Activated CD4-positive, alpha-beta T cell treated with anti-CD3 and anti-CD28 coated beads for 4 hours (primary cell): ENCODE results near the gene WDPCP.
"Not testable (repeated sequence)": the region's sequence is repeated elsewhere in the genome, so short reads cannot be mapped to it uniquely, and the experiment has no call there.

Experiments
- DNase-seq, 2 donors: peaks; one replicate each; pipeline ENCODE4 v3.0.0-alpha.2; 2020

Gene WDPCP

DNA sequence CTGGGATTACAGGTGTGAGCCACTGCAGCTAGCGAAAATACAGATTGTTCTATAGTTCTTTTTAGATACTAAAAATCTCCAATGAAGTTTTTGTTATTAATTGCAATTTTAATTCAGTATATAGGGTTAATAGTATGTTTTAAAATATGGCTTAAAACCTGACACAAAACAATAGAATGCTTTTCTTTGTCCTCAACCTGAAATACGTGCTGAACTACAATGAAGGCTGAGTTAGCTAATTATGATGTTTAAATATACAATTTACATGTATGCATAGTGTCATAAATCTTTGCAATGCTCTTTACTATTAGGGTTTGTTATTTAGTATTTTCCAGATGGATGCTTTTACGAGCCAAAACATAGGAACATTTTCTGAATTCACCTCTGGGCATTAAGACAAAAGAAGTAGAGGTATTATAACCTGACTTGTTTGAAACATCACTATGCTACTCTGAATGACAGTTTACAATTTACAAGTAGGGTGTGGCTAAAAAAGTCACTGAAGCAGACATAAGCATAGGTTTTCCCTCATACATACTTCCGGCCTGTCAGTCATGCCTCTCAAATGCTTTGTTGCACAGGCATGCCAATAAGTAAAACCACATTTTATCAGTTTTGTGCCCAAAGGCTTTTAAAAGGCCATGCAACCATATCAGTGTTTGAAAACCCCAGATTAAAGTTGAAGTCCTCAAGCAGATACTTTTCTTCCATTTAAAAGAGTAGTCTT is 369.3 kb downstream of the WDPCP start:
- no peak for DNase-seq

DNA sequence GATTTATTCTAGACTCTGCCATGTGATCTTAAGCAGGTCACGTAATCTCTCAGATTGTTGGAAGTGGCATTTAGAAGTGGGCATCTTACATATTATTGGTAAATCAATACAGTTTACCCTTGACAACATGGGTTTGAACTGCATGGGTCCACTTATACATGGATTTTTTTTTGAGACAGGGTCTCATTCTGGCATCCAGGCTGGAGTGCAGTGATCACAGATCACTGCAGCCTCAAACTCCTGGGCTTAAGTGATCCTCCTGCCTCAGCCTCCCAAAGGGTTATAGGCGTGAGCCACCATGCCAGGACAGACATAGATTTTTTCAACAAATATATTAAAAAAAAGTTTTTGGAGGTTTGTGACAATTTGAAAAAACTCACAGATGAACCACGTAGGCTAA is 393.0 kb downstream of the WDPCP start:
- DNase-seq, result no peak

GRCh38 chr2:63194175-63194574 is 394.1 kb downstream of the WDPCP start:
- DNase-seq, result no peak

DNA sequence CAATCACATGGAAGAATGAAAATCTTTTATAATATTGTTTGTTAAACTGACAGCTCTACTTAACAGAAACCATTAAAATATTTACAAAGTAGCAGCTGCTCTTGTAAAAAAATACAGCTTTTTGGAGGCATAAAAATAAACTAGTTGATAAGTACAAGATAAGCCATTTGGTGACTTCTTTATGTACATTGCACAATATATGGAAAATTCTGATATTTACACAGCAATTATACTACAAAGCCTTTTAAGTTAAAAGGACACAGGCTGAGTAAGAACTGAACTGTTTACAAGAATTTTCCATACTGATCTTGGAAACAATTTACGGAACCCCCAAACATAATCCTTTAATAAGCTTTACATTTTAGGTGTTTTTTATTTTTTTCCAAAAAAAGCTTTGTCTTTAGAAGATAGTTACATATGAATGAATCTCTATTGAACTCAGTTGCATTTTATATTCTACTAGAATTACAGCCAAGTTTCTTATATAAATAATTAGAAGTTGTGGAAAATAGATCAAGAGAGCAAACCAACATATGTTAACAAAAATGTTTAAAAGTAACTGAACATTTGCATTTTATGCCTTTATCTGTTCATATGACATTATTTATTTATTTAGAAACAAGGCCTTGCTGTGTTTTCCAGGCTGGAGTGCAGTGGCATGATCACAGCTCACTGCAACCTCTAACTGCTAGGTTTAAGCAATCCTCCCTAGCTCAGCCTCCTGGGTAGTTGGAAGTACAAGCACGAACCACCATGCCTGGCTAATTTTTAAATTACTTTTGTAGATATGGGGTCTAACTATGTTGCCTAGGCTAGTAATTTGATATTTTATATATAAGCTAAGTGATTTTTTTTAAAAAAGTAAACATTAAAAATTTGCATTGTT is 395.1 kb downstream of the WDPCP start:
- no peak for DNase-seq

GRCh38 chr2:63192169-63192888 is 395.9 kb downstream of the WDPCP start:
- DNase-seq, result no peak

DNA sequence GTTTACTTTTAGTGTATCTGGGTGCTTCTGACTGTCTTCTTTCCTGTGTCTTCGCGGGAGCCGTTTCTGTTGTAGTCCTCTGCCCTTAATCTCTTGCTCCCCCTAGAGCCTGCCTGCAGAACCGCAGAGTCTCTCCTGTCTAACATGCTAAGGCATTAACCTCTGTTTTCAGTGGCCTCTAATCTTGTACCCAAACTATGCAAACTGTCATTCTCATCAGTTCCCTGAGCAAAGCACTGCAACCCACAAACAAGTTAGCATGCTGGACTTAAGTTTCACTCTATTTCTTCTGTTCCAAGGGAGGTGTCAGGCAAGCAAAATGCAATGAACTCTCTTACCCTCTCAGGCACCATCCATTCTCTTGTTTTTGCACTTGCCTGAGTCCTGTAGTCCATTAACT is 399.3 kb downstream of the WDPCP start:
- DNase-seq, result no peak

DNA sequence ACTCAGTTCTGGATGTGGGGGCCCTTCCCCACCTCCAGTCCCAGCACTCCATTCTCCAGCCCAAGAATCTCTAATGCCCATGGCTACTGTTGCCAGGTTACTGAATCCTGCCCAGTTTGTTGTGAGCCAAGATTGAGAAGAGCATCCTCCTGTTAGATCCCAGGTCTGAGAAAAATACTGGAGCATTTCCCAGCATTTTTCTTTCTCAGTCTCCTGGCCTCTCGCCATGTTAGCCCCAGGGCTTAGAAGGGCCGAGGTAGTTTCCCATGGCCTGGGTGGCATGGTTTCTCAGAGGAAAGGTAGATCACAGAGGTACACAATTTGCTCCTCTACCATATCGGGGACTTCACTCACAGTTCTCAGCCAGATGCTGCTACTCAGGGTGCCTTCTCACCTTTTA is 401.9 kb downstream of the WDPCP start:
- no peak for DNase-seq

GRCh38 chr2:63163161-63163820 is 425.0 kb downstream of the WDPCP start:
- DNase-seq, result no peak

- no peak for DNase-seq
Observed at GRCh38 chr2:63159262-63159661, 429.0 kb downstream of the WDPCP start.

- not testable (repeated sequence) for DNase-seq
Observed at GRCh38 chr2:63136683-63137082, 451.6 kb downstream of the WDPCP start.

DNA sequence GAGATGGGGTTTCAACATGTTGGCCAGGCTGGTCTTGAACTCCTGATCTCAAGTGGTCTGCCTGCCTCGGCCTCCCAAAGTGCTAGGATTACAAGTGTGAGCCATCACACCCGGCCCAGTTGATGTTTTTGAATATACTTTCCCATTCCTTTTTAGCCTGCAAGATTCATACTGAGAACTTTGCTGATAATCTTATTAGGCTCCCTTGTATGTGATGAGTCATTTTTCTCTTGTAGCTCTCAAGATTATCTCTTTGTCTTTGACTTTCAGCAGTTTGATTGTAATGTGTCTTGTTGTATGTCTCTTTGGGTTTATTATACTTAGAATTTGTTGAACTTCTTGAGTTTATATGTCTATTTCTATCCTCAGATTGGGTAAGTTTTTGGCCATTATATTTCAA is 456.3 kb downstream of the WDPCP start:
- DNase-seq, result no peak

GRCh38 chr2:63131196-63131595 is 457.1 kb downstream of the WDPCP start:
- no peak for DNase-seq

GRCh38 chr2:63127594-63127993 is 460.7 kb downstream of the WDPCP start:
- no peak for DNase-seq

GRCh38 chr2:63124850-63125249 is 463.4 kb downstream of the WDPCP start:
- DNase-seq, result no peak

GRCh38 chr2:63124218-63124617 is 464.1 kb downstream of the WDPCP start:
- no peak for DNase-seq

- no peak for DNase-seq
Observed at GRCh38 chr2:63122921-63123320, 465.4 kb downstream of the WDPCP start.

- no peak for DNase-seq
Observed at GRCh38 chr2:63121055-63121834, 467.0 kb downstream of the WDPCP start.

DNA sequence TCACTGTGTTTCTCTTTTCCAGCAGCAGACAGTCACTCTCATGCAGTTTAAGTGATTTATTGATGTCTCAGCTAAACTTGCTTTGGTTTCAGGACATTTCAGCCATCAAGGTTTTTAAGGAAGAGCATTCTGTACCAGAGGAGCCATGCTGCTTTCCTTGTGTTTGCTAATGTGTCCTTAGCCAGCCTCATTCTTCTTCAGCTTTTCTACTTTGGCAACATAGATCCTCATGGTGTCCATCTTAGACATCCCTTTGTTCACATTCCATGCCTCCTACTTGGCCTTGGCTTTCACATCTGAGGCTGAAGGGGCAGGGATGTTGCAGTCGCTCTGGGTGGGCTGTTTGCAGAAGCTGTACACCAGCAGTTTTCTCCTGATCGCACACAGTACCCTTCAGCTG is 469.5 kb downstream of the WDPCP start:
- DNase-seq, result no peak

DNA sequence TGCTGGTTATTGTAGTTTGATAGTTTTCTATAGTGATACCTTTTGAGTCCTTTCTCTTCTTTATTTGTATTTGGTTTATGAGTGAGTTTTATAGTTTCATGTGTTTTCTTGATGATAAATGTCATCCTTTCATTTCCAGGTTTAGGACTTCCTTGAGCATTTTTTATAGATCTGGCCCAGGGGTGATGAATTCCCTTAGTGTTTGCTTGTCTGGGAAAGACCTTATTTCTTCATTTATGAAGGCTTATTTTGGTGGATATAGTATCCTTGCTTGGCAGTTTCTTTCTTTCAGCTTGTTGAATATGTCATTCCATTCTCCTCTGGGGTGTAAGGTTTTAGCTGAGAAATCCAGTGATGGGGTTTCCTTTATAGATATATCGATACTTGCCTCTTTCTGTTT is 483.8 kb downstream of the WDPCP start:
- no peak for DNase-seq

DNA sequence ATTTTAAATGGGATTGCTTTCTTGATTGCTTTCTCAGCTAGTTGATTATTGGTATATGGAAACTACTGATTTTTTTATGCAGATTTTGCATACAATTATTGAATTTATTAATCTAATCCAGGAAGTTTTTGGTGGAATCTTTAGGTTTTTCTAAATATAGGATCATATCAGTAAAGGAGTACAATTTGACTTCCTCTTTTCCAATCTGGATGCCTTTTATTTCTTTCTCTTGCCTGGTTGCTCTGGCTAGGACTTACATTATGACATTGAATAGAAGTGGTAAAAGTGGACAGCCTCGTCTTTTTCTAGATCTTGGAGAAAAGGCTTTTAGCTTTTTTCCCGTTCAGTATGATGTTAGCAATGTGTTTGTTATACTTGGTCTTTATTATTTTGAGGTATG is 486.3 kb downstream of the WDPCP start:
- no peak for DNase-seq

- DNase-seq, result no peak
Observed at GRCh38 chr2:63099032-63099431, 489.2 kb downstream of the WDPCP start.

DNA sequence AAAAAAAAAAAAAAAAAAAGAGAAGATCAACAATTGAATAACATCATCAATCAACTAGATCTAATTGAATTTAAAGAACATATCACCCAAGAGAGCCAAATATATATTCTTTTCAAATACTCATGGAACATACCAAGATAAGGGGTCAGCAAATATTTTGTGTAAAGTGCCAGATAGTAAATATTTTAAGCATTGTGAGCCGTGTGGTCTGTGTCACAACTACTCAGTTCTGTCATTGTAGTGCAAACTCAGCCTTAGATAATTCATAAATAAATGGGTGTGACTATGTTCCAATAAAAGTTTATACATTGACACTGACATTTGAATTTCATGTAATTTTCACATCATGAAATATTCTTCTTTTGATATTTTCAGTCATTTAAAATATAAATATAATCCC is 491.8 kb downstream of the WDPCP start:
- DNase-seq, result no peak
